Measurements from ENCODE around the gene NPFF. TPM values are rescaled to one million over a fixed set of nuclear protein-coding genes. Genes with fewer than 3 reads are reported as not detected.
"Not testable (repeated sequence)": the region's sequence is repeated elsewhere in the genome, so short reads cannot be mapped to it uniquely, and the experiment has no call there.

The NPFF gene
- not detected for total RNA-seq

GRCh38 chr12:53506881-53507602, at the start of gene NPFF:
TSS of gene NPFF (minus strand) at chr12:53507484. CDS start at chr12:53507474, 10 bp downstream.
- intact Hi-C loops (cut with micrococcal nuclease) = loop anchor here (5.0 to 10.0 kb wide), 2 partner anchors 35 to 152 kb away; no protein-coding TSS in a partner anchor
- no peak within 1 kb of the TSS for H3K27ac Mint-ChIP-seq

DNA sequence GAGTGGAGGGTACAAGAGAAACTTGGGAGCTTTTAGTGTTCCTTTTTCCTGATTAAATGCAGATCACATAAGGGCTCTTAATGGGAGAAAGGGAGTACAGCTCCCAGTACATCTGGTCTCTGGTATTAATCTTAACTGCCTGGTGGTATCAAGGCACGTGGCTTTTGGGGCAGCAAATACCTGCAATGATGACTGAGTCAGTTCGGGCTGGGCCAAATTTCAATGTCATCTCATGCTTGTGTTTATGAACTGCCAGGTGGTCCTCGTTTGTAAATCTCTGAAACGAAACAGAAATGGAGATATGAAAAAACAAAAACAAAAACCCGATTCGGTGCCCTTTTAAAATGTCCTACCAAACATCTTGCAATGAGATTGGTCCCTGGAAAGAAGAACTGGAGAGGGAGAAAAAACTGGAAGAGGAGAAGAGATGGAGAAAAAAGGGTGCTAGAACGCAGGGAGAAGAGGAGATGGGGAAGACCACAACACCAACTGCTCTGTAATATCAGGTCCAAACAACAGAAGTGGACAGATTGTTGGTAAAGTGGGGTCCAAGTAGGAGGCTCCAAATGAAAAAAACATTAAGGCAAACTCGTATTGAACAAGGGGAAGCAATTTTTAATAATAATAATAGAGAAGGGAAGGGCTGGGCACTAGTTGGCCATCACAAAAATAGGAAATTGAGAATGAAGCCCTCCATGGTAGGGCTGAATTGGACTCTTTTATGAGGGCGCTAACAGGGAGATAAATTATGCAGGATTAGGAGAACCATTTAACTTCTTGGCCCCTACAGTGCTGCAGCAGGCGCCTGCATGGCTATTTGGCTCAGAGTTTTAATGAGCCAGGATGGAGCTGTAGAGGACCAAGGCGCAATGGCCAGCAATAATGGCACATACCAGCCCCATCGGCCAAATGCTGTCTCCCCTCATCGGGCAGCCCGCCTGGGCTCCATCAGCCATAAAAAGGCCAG, 45.4 kb upstream of the NPFF start:
- H3K4me3 Mint-ChIP-seq = no peak overlapping the region
- ChIA-PET POLR2A (interaction anchor here (0.6 kb wide), 1 partner anchor 13 kb away, joined by 3 read pairs; no protein-coding TSS in a partner anchor), CTCF (interaction anchor here (1.0 to 1.6 kb wide), 3 partner anchors 10 to 66 kb away, joined by 4 to 11 read pairs (median 4); no protein-coding TSS in a partner anchor)
- ATAC-seq (no peak), DNase-seq (no peak)
- peaks cover 3% of the 10 kb centered on the region for H3K36me3 Mint-ChIP-seq (ENCODE audit: low read depth)
- TF ChIP-seq, protein P1, sequence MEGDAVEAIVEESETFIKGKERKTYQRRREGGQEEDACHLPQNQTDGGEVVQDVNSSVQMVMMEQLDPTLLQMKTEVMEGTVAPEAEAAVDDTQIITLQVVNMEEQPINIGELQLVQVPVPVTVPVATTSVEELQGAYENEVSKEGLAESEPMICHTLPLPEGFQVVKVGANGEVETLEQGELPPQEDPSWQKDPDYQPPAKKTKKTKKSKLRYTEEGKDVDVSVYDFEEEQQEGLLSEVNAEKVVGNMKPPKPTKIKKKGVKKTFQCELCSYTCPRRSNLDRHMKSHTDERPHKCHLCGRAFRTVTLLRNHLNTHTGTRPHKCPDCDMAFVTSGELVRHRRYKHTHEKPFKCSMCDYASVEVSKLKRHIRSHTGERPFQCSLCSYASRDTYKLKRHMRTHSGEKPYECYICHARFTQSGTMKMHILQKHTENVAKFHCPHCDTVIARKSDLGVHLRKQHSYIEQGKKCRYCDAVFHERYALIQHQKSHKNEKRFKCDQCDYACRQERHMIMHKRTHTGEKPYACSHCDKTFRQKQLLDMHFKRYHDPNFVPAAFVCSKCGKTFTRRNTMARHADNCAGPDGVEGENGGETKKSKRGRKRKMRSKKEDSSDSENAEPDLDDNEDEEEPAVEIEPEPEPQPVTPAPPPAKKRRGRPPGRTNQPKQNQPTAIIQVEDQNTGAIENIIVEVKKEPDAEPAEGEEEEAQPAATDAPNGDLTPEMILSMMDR (IDR thresholded peaks at IDR 0.05) = no peak
- H3K9me3 Mint-ChIP-seq = no peaks in the 10 kb centered on the region
- H3K27ac Mint-ChIP-seq = no peak overlapping the region
- H3K4me1 Mint-ChIP-seq (ENCODE audit: low read depth) = peaks cover 9% of the 10 kb centered on the region
- intact Hi-C loops (cut with micrococcal nuclease) = no loop called here
- H3K27me3 Mint-ChIP-seq = no peaks in the 10 kb centered on the region

More at GRCh38 chr12:53506881-53507602, at the start of gene NPFF:
- H3K36me3 Mint-ChIP-seq (ENCODE audit: low read depth) = peaks cover 3% of the 10 kb centered on the region
- H3K4me3 Mint-ChIP-seq = no peak within 1 kb of the TSS
- TF ChIP-seq, protein P1 (IDR thresholded peaks at IDR 0.05) = no peak
- no peaks in the 10 kb centered on the region for H3K9me3 Mint-ChIP-seq
- no peaks in the 10 kb centered on the region for H3K27me3 Mint-ChIP-seq
- no peak for ATAC-seq
- ChIA-PET POLR2A (interaction anchor here (54.1 kb wide), 1 partner anchor 39 kb away, joined by 1494 read pairs; the partner anchor contains the start of gene PCBP2), CTCF (interaction anchor here (0.7 to 4.8 kb wide), 9 partner anchors 13 to 186 kb away, joined by 3 to 66 read pairs (median 13); partner anchors contain the start of gene AAAS)
- H3K4me1 Mint-ChIP-seq (ENCODE audit: low read depth) = peaks cover 23% of the 10 kb centered on the region
- DNase-seq = no peak

DNA sequence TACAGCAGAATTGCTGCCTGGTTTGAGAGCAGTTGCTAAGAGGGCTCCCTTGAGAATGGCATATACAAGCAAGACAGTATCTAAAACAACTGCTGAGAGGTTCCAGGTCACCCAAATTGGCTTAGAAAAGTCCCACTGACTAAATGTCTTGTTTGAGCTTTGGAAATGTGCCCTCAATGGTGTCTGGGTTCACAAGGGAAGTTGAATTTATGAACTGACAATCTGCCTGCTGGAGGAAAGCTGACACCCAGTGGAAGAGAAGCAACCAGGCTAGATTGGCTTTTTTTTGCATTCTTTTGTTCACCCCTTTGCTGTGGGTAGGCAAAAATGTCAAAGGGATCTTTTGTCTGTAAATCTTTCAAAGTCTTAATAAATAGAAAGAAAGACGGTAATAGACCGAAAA, 44.6 kb upstream of the NPFF start:
- ATAC-seq (no peak), DNase-seq (no peak)
- Mint-ChIP-seq H3K9me3 (no peaks in the 10 kb centered on the region), H3K27me3 (no peaks in the 10 kb centered on the region), H3K27ac (no peak overlapping the region), H3K4me1 (ENCODE audit: low read depth) (peaks cover 9% of the 10 kb centered on the region), H3K4me3 (no peak overlapping the region), H3K36me3 (ENCODE audit: low read depth) (peaks cover 3% of the 10 kb centered on the region)
- ChIA-PET POLR2A (no interaction called here), CTCF (interaction anchor here (0.9 to 1.6 kb wide), 6 partner anchors 9 to 141 kb away, joined by 3 to 11 read pairs (median 4); partner anchors contain the start of gene ATP5MC2)
- intact Hi-C loops (cut with micrococcal nuclease) = no loop called here
- TF ChIP-seq, protein P1 (IDR thresholded peaks at IDR 0.05) = no peak

- Mint-ChIP-seq H3K4me1 (ENCODE audit: low read depth) (peaks cover 9% of the 10 kb centered on the region), H3K27ac (no peak overlapping the region), H3K36me3 (ENCODE audit: low read depth) (peaks cover 3% of the 10 kb centered on the region), H3K9me3 (no peaks in the 10 kb centered on the region), H3K27me3 (no peaks in the 10 kb centered on the region), H3K4me3 (no peak overlapping the region)
- CTCF ChIA-PET = interaction anchor here (0.6 to 1.5 kb wide), 2 partner anchors 125 to 197 kb away, joined by 4 to 5 read pairs; partner anchors contain the start of gene ATP5MC2
- intact Hi-C loops (cut with micrococcal nuclease) = no loop called here
- TF ChIP-seq, protein P1 (IDR thresholded peaks at IDR 0.05) = no peak
- no peak for DNase-seq
- no peak for ATAC-seq
- POLR2A ChIA-PET = interaction anchor here (0.5 kb wide), 1 partner anchor 18 kb away, joined by 3 read pairs; no protein-coding TSS in a partner anchor
These were observed 43.3 kb upstream of the NPFF start for GRCh38 chr12:53550595-53550994.

DNA sequence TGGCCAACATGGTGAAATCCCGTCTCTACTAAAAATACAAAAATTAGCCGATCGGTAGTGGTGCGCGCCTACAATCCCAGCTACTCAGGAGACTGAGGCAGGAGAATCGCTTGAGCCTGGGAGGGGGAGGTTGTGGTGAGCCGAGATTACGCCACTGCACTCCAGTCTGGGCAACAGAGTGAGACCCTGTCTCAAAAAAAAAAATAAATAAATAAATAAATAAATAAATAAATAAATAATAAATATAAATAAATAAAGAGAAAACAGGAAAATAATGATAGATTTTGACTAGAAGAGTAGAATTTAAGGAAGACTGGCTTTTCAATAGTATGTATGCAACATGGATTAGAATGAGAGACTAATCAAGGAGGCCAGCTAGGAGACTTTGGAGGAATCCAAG, 42.8 kb upstream of the NPFF start:
- H3K9me3 Mint-ChIP-seq; H3K27ac Mint-ChIP-seq; H3K27me3 Mint-ChIP-seq; POLR2A ChIA-PET; DNase-seq; H3K4me3 Mint-ChIP-seq; ATAC-seq; H3K4me1 Mint-ChIP-seq (ENCODE audit: low read depth); intact Hi-C loops (cut with micrococcal nuclease); H3K36me3 Mint-ChIP-seq (ENCODE audit: low read depth): not testable (repeated sequence)
- CTCF ChIA-PET = interaction anchor here (1.1 to 1.5 kb wide), 2 partner anchors 74 to 125 kb away, joined by 3 to 5 read pairs; partner anchors contain the start of gene ATP5MC2

DNA sequence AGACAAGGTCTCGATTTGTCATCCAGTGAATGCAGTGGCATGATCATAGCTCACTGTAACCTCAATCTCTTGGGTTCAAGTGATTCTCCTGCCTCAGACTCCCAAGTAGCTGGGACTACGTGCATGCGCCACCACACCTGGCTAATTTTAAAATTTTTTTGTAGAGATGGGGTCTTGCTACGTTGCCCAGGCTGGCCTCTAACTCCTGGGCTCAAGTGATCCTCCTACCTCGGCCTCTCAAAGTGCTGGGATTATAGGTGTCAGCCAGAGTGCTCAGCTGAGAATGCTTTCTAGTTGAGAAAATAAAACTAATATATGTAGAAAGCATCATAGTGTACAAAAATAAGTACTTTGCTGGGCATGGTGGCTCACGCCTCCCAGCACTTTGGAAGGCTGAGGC, 41.1 kb upstream of the NPFF start:
- ChIA-PET POLR2A (interaction anchor here (1.1 to 1.7 kb wide), 2 partner anchors 9 to 128 kb away, joined by 3 read pairs; partner anchors contain the start of gene ATP5MC2), CTCF (interaction anchor here (1.1 to 1.5 kb wide), 3 partner anchors 127 to 199 kb away, joined by 3 read pairs; partner anchors contain the start of gene ATP5MC2)
- intact Hi-C loops (cut with micrococcal nuclease) = loop anchor here (10.0 kb wide), 1 partner anchor 196 kb away; no protein-coding TSS in a partner anchor
- peaks cover 22% of the 10 kb centered on the region for H3K4me1 Mint-ChIP-seq (ENCODE audit: low read depth)
- not testable (repeated sequence) for H3K4me3 Mint-ChIP-seq; H3K9me3 Mint-ChIP-seq; DNase-seq; H3K36me3 Mint-ChIP-seq (ENCODE audit: low read depth); H3K27ac Mint-ChIP-seq; H3K27me3 Mint-ChIP-seq; ATAC-seq

Measured in activated CD8-positive, alpha-beta T cell treated with anti-CD3 and anti-CD28 coated beads for 36 hours (primary cell).